ENCODE results near the gene MINDY3. TPM values are rescaled to one million over a fixed set of nuclear protein-coding genes. Genes with fewer than 3 reads are reported as not detected.

The MINDY3 gene
- total RNA-seq, 4 donors from 2014 or later = 17.0 to 26.4 (median 22.4) TPM

DNA sequence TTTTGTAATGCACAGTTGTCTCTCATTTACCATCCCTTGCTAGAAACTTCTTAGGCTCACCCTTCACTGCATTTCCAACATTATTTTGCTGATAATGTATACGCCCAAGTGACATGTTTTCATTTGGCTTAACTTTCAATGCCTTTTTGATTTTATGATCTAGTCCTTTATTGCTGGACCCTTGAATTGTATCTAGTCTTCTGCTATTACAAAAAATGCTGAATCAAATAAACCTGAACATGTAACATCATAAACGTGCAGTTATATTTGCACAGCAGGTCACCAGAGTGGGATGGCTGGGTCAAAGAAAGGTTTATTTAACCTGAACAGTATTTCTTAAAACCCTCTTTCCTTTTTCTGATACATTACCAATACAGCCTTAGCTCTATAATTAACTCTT, 63.0 kb downstream of the MINDY3 start:
- no peaks in the 10 kb centered on the region for H3K4me1 ChIP-seq
- no peak overlapping the region for H3K27ac ChIP-seq
- no peak for DNase-seq
- H3K4me3 ChIP-seq = no peak overlapping the region
- TF ChIP-seq, protein P1, sequence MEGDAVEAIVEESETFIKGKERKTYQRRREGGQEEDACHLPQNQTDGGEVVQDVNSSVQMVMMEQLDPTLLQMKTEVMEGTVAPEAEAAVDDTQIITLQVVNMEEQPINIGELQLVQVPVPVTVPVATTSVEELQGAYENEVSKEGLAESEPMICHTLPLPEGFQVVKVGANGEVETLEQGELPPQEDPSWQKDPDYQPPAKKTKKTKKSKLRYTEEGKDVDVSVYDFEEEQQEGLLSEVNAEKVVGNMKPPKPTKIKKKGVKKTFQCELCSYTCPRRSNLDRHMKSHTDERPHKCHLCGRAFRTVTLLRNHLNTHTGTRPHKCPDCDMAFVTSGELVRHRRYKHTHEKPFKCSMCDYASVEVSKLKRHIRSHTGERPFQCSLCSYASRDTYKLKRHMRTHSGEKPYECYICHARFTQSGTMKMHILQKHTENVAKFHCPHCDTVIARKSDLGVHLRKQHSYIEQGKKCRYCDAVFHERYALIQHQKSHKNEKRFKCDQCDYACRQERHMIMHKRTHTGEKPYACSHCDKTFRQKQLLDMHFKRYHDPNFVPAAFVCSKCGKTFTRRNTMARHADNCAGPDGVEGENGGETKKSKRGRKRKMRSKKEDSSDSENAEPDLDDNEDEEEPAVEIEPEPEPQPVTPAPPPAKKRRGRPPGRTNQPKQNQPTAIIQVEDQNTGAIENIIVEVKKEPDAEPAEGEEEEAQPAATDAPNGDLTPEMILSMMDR (IDR thresholded peaks at IDR 0.05) = no peak
- no peak for TF ChIP-seq POLR2A (IDR thresholded peaks at IDR 0.05)
- H3K36me3 ChIP-seq = peaks cover 0 to 8% (median 0%) of the 10 kb centered on the region in 3 donors
- no peaks in the 10 kb centered on the region for H3K27me3 ChIP-seq
- peaks cover 0 to 3% (median 0%) of the 10 kb centered on the region in 4 donors for H3K9me3 ChIP-seq

DNA sequence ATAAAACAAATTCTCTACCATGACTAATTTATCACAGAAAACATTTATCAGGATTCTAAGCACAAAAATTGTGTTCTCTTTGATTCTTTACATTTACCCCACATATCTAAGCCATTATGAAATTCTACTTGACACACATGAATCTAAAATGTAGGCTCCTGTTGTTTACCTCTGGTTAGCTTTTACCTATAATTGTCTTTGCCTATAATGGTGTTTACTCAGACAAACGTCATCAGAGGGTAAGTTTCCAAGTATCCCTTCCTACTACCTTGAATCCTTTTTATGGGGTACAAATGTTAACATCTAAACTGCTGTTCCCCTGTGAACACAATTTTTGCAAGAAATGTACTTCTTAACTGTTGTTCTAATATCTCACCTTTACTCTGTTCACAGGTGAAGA, 63.5 kb downstream of the MINDY3 start:
- Histone ChIP-seq H3K27me3 (no peaks in the 10 kb centered on the region), H3K4me3 (no peak overlapping the region), H3K36me3 (peaks cover 0 to 8% (median 0%) of the 10 kb centered on the region in 3 donors), H3K4me1 (no peaks in the 10 kb centered on the region), H3K27ac (no peak overlapping the region), H3K9me3 (peaks cover 0 to 3% (median 0%) of the 10 kb centered on the region in 4 donors)
- no peak for TF ChIP-seq POLR2A (IDR thresholded peaks at IDR 0.05)
- TF ChIP-seq, protein P1 (IDR thresholded peaks at IDR 0.05) = no peak
- no peak for DNase-seq

DNA sequence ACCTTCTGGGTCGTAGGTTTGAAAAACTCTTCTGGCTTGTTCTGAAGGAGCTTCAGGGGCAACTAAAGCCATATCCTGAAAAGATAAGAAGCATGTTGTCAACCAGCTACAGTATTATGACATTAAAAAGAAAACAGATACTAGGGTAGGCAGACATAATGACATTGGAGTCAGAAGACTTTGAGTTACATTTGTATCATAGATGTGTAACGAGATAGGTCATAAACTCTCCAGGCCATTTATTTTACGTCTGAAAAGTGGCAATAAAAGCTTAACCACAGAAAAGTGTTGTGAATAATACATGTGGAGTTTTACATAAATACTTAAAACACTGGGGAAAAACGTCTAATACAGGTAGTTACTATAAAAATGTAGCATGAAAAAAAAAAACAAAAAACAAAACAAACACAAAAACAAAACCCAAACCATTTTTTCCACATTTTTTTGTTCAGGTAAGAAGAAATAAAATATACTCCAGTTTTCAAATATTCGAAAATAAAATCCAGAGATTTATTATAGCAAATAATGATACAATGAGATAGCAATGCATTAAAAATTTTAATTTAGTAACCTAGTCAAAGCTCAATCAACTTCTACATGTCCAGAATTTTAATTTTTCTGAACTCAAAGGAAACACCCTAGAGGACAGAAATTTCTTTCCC, 64.1 kb downstream of the MINDY3 start:
- no peak for DNase-seq
- Histone ChIP-seq H3K27ac (no peak overlapping the region), H3K4me1 (no peaks in the 10 kb centered on the region), H3K36me3 (peaks cover 0 to 8% (median 0%) of the 10 kb centered on the region in 3 donors), H3K4me3 (no peak overlapping the region), H3K9me3 (peaks cover 0 to 3% (median 0%) of the 10 kb centered on the region in 4 donors), H3K27me3 (no peaks in the 10 kb centered on the region)
- TF ChIP-seq, protein P1 (IDR thresholded peaks at IDR 0.05) = no peak
- TF ChIP-seq POLR2A (IDR thresholded peaks at IDR 0.05) = no peak

DNA sequence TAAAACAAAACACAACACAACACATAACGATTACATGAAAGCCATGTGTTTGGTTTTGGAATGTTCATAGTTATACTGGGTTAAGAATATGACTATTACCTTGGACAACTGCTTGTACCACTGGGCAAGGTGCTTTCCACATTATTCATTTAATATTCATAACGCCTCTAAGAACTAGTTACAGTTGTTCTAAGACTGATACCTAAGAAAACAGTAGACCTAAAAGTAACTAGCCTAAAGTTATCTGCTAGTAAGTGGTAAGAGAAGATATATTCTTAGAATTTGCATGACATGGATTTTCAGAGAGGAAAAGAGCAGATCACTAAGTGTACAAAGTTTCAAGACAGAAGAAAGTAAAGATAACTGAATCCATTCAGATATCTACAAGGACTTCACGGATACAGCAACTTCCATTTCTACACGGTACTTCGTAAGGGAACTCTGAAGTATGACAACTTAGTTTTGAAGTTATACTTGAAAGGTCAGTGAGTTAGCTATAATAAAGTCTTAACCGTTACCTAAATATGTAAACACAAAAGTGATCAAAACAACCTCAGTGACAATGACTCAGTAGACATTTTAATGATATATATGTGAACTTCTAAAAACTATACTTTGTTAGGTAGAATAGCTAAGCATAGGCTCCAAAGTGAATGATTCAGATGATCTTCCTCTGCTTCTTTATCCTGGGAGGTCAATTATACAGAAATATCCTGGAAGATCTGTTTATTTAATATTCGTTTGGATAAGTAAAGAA, 65.1 kb downstream of the MINDY3 start:
- Histone ChIP-seq H3K36me3 (peaks cover 0 to 8% (median 0%) of the 10 kb centered on the region in 3 donors), H3K4me1 (no peaks in the 10 kb centered on the region), H3K9me3 (no peaks in the 10 kb centered on the region), H3K27ac (no peak overlapping the region), H3K27me3 (no peaks in the 10 kb centered on the region), H3K4me3 (no peak overlapping the region)
- TF ChIP-seq POLR2A (IDR thresholded peaks at IDR 0.05) = no peak
- TF ChIP-seq, protein P1 (IDR thresholded peaks at IDR 0.05) = no peak
- no peak for DNase-seq

DNA sequence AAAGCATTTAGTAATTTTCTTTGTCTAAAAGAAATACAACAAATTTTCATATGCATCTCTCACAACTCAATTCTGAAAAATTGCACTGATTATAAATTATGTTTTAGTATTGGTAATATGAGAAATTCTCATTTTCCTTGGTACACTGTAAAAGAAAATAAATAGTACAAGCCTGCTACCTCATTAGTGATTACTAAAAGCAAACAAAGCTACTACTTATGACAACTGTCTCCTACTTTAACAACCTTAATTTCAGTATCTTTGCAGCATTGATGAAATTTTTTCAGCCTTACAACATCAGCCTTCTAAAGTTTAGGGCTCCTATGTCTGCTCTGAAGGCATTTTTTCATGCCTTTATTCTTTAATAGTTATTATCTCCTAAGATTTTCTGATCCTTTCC, 65.7 kb downstream of the MINDY3 start:
- no peak overlapping the region for H3K4me3 ChIP-seq
- TF ChIP-seq, protein P1 (IDR thresholded peaks at IDR 0.05) = no peak
- no peak for TF ChIP-seq POLR2A (IDR thresholded peaks at IDR 0.05)
- H3K27me3 ChIP-seq = no peaks in the 10 kb centered on the region
- peaks cover 0 to 8% (median 0%) of the 10 kb centered on the region in 3 donors for H3K36me3 ChIP-seq
- H3K27ac ChIP-seq = no peak overlapping the region
- H3K4me1 ChIP-seq = no peaks in the 10 kb centered on the region
- no peaks in the 10 kb centered on the region for H3K9me3 ChIP-seq
- no peak for DNase-seq
